ENCODE data around the gene USP31. TPM values are rescaled to one million over a fixed set of nuclear protein-coding genes. Genes with fewer than 3 reads are reported as not detected.

The USP31 gene
- total and polyA plus RNA-seq, 2 of the 13 experiments (the other 11 are each of a cell fraction or from before 2014, with no cell fraction given): 22.5 to 23.3 TPM

- FAIRE-seq: no peak
- BruUV-seq (replicated peaks): no TSS peak
- 31% methylated on average over 4 of the region's 4 CpGs for WGBS (ENCODE audit: low lambda C conversion rate)
These were observed 123.5 kb downstream of the USP31 start for GRCh38 chr16:23025692-23026307.

More at GRCh38 chr16:23025692-23026307, 123.5 kb downstream of the USP31 start:
- CTCF ChIA-PET (ENCODE audit: low intra/inter-chr PET ratio, low total read pairs): no interaction called here
- in situ Hi-C loops (cut with HindIII; ENCODE audit: extremely low pct_ligation_motif_present, low pct_unique_long_range_greater_than_20kb) (no loop called here), intact Hi-C loops (cut with micrococcal nuclease; ENCODE audit: unreplicated experiment) (no loop called here)
- H3K79me2 ChIP-seq (ENCODE audit: insufficient read depth, low read length): no peaks in the 10 kb centered on the region
- H2AFZ ChIP-seq (ENCODE audit: low read length): no peak overlapping the region
- H3K27ac ChIP-seq (ENCODE audit: extremely low read length, insufficient read depth, low read length): no peak overlapping the region
- ATAC-seq: no peak
- H3K36me3 ChIP-seq (replicated peaks in 1 of 2; ENCODE audit: control insufficient read depth in 1 of 2, insufficient read depth in 2 of 2, low read length in 2 of 2): no peaks in the 10 kb centered on the region
- no peaks in the 10 kb centered on the region for H3K4me1 ChIP-seq (ENCODE audit: insufficient read depth, low read length)
- H3K9ac ChIP-seq (ENCODE audit: insufficient read depth, low read depth, low read length): no peak overlapping the region
- no peak overlapping the region for H3K4me3 ChIP-seq (replicated peaks in 1 of 3; ENCODE audit: insufficient read depth in 1 of 3, low read depth in 2 of 3, low read length in 3 of 3)
- TF ChIP-seq ZNF546 (CRISPR knock-in tag; conservative IDR thresholded peaks at IDR 0.05): no peak
- TF ChIP-seq PCBP2 (optimal IDR thresholded peaks at IDR 0.05; ENCODE audit: low read depth, low read length, poor library complexity, severe bottlenecking): no peak
- no peak for TF ChIP-seq PRMT3 (CRISPR knock-in tag; IDR thresholded peaks at IDR 0.05; ENCODE audit: borderline replicate concordance, low read depth)
- no peak for TF ChIP-seq ZNF646 (CRISPR knock-in tag; IDR thresholded peaks at IDR 0.05)
- TF ChIP-seq SNRNP70 (IDR thresholded peaks at IDR 0.05; ENCODE audit: low read depth, low read length): no peak
- TF ChIP-seq ZNF547 (CRISPR knock-in tag; IDR thresholded peaks at IDR 0.05): no peak
- POLR2A ChIA-PET: no interaction called here
- peaks cover 0 to 9% of the 10 kb centered on the region in 2 experiments; a peak in 1 of 5 replicates for H3K27me3 ChIP-seq (ENCODE audit: control insufficient read depth in 1 of 2, insufficient read depth in 2 of 2, low read length in 2 of 2)
- no peaks in the 10 kb centered on the region for H4K20me1 ChIP-seq (ENCODE audit: insufficient read depth, low read length)
- H3K4me2 ChIP-seq (ENCODE audit: low read depth, low read length): no peak overlapping the region
- no peaks in the 10 kb centered on the region for H3K9me3 ChIP-seq (ENCODE audit: low read length)
- DNase-seq (ENCODE audit: low spot score): no peak

All from HepG2 (cell line).